H1 (cell line): Measurements from ENCODE around the gene ASCC3. TPM values are rescaled to one million over a fixed set of nuclear protein-coding genes. Genes with fewer than 3 reads are reported as not detected.

ENCODE experiments used
- CTCF ChIA-PET: fragments of 300-600 bp; sonication (Branson Sonifier 250); formaldehyde crosslinking; loops from one replicate; lab custom pipeline; 2021; ENCODE audit not compliant: partially characterized antibody; lab: Charles Lee
- POLR2A ChIA-PET: fragments of 300-600 bp; sonication (Branson Sonifier 250); formaldehyde crosslinking; loops from one replicate; lab custom pipeline; 2021; ENCODE audit warnings: inconsistent platforms; ENCODE audit not compliant: partially characterized antibody; lab: Charles Lee
- DNase-seq, 2 experiments: peaks; one replicate each; pipeline versions ENCODE4 v3.0.0 to v3.0.0-alpha.2; 2010 to 2022; ENCODE audit warnings: low spot score in 2 of 2, low read depth in 1 of 2, mixed read lengths in 1 of 2
- FAIRE-seq: peaks from 2 replicates; lab custom pipeline; 2011; peaks lifted over from hg19 to GRCh38; lab: Jason Lieb, UNC
- H2AFZ ChIP-seq: 2 replicates; pipeline ENCODE4 v1.8.1; 2012; ENCODE audit warnings: low read length, inconsistent platforms
- H2AK5ac ChIP-seq: 2 replicates; pipeline ENCODE4 v1.6.1; 2013; ENCODE audit warnings: low read depth, low read length
- H2BK120ac ChIP-seq: replicated peaks from 2 replicates; pipeline ENCODE3; 2013; ENCODE audit warnings: low read depth, low read length, inconsistent platforms
- H2BK12ac ChIP-seq: 2 replicates; pipeline ENCODE4 v1.6.1; 2013; ENCODE audit warnings: low read depth, low read length
- H2BK15ac ChIP-seq: 2 replicates; pipeline ENCODE4 v1.6.1; 2013; ENCODE audit warnings: low read length
- H2BK20ac ChIP-seq: 2 replicates; pipeline ENCODE4 v1.6.1; 2013; ENCODE audit warnings: low read length
- H2BK5ac ChIP-seq: 2 replicates; pipeline ENCODE4 v1.6.1; 2013; ENCODE audit warnings: low read depth, low read length
- H3K14ac ChIP-seq: 2 replicates; pipeline ENCODE4 v1.6.1; 2013; ENCODE audit warnings: inconsistent platforms; ENCODE audit not compliant: insufficient read length
- H3K18ac ChIP-seq: 2 replicates; pipeline ENCODE4 v1.6.1; 2013; ENCODE audit warnings: low read length; ENCODE audit errors: extremely low read depth
- H3K23ac ChIP-seq: 2 replicates; pipeline ENCODE4 v1.6.1; 2013; ENCODE audit warnings: inconsistent platforms; ENCODE audit not compliant: insufficient read length
- H3K23me2 ChIP-seq: 2 replicates; pipeline ENCODE4 v1.6.1; 2013; ENCODE audit warnings: low read depth, low read length
- H3K27ac ChIP-seq: 2 replicates; pipeline ENCODE4 v1.6.1; 2011; ENCODE audit warnings: low read depth, low read length, inconsistent platforms
- H3K27me3 ChIP-seq, 4 experiments: replicated peaks in 1 of 4; 1 replicate in 1 of 4; 2 replicates in 3 of 4; pipeline versions ENCODE4 v1.6.1 to v1.8.1; 2011 to 2013; ENCODE audit warnings: low read length in 3 of 4, mild to moderate bottlenecking in 3 of 4, inconsistent platforms in 2 of 4, mixed read lengths in 2 of 4, moderate library complexity in 1 of 4; ENCODE audit not compliant: control insufficient read depth in 3 of 4, insufficient read depth in 3 of 4; ENCODE audit errors: extremely low read depth in 1 of 4
- H3K36me3 ChIP-seq, 4 experiments: 2 replicates each; pipeline versions ENCODE4 v1.6.1 to v1.8.1; 2011 to 2013; ENCODE audit warnings: mild to moderate bottlenecking in 4 of 4, low read length in 3 of 4, moderate library complexity in 2 of 4, control low read depth in 1 of 4, inconsistent platforms in 1 of 4; ENCODE audit not compliant: insufficient read depth in 4 of 4, control insufficient read depth in 2 of 4
- H3K4ac ChIP-seq: replicated peaks from 2 replicates; pipeline ENCODE3; 2013; ENCODE audit warnings: low read length, low read depth, mixed read lengths, inconsistent platforms; ENCODE audit not compliant: insufficient read length
- H3K4me1 ChIP-seq, 4 experiments: replicated peaks in 1 of 4; 1 replicate in 1 of 4; 2 replicates in 3 of 4; pipeline versions ENCODE4 v1.6.1 to v1.8.1; 2011 to 2013; ENCODE audit warnings: low read length in 3 of 4, inconsistent platforms in 2 of 4, mixed read lengths in 1 of 4; ENCODE audit not compliant: insufficient read depth in 4 of 4, control insufficient read depth in 3 of 4
- H3K4me2 ChIP-seq, 2 experiments: 2 replicates each; pipeline versions ENCODE4 v1.6.1 to v1.8.1; 2011 to 2013; ENCODE audit warnings: low read depth in 2 of 2, low read length in 2 of 2, control low read depth in 1 of 2, inconsistent platforms in 1 of 2, mild to moderate bottlenecking in 1 of 2; ENCODE audit not compliant: insufficient read depth in 1 of 2
- H3K4me3 ChIP-seq, 4 experiments: fragments of 200-600, 300-600 bp in 1 of 4; sonication (generic), shearing (Covaris generic), sonication (Bioruptor Twin) in 1 of 4; 2 replicates each; pipeline versions ENCODE4 v1.5.1 to v1.8.1; 2011 to 2016; ENCODE audit warnings: low read length in 4 of 4, low read depth in 3 of 4, control low read depth in 2 of 4, inconsistent platforms in 2 of 4, mild to moderate bottlenecking in 2 of 4, mixed read lengths in 1 of 4, moderate library complexity in 1 of 4; ENCODE audit not compliant: insufficient read depth in 2 of 4; ENCODE audit errors: extremely low read depth in 1 of 4
- H3K56ac ChIP-seq: replicated peaks from 2 replicates; pipeline ENCODE3; 2013; ENCODE audit warnings: low read depth, mild to moderate bottlenecking, mixed read lengths, low read length, inconsistent platforms; ENCODE audit not compliant: insufficient read length
- H3K79me1 ChIP-seq: 2 replicates; pipeline ENCODE4 v1.6.1; 2013; ENCODE audit warnings: low read depth, low read length, control low read depth
- H3K79me2 ChIP-seq, 2 experiments: 2 replicates each; pipeline versions ENCODE4 v1.6.1 to v1.8.1; 2012 to 2013; ENCODE audit warnings: low read length in 2 of 2, mild to moderate bottlenecking in 2 of 2, inconsistent platforms in 1 of 2; ENCODE audit not compliant: insufficient read depth in 2 of 2, control insufficient read depth in 1 of 2
- H3K9ac ChIP-seq, 4 experiments: replicated peaks in 1 of 4; 1 replicate in 1 of 4; 2 replicates in 3 of 4; pipeline versions ENCODE4 v1.6.1 to v1.8.1; 2011 to 2013; ENCODE audit warnings: low read depth in 3 of 4, low read length in 3 of 4, control low read depth in 2 of 4, mild to moderate bottlenecking in 2 of 4, moderate library complexity in 2 of 4, inconsistent platforms in 1 of 4; ENCODE audit errors: extremely low read depth in 1 of 4
- H3K9me3 ChIP-seq, 2 experiments: 2 replicates each; pipeline versions ENCODE4 v1.6.1 to v1.8.1; 2012 to 2013; ENCODE audit warnings: mild to moderate bottlenecking in 2 of 2, moderate library complexity in 2 of 2, control low read depth in 1 of 2, inconsistent platforms in 1 of 2, low read depth in 1 of 2, low read length in 1 of 2, mixed read lengths in 1 of 2; ENCODE audit not compliant: insufficient read depth in 2 of 2
- H4K20me1 ChIP-seq, 2 experiments: replicated peaks in 1 of 2; 2 replicates each; pipeline versions ENCODE3 to v1.8.1; 2011 to 2013; ENCODE audit warnings: inconsistent platforms in 2 of 2, low read length in 2 of 2, mild to moderate bottlenecking in 1 of 2; ENCODE audit not compliant: insufficient read depth in 2 of 2, control insufficient read depth in 1 of 2
- H4K5ac ChIP-seq: 2 replicates; pipeline ENCODE4 v1.6.1; 2013; ENCODE audit warnings: low read length, low read depth, mixed read lengths, inconsistent platforms; ENCODE audit not compliant: insufficient read length
- H4K8ac ChIP-seq: 2 replicates; pipeline ENCODE4 v1.8.0; 2013; ENCODE audit warnings: mild to moderate bottlenecking, moderate library complexity, low read length, inconsistent platforms; ENCODE audit not compliant: insufficient read depth; ENCODE audit errors: extremely low read depth
- H4K91ac ChIP-seq: replicated peaks from 2 replicates; pipeline ENCODE3; 2013; ENCODE audit warnings: low read length, mixed read lengths, inconsistent platforms; ENCODE audit not compliant: insufficient read length
- CBX8 ChIP-seq: fragments of 300-800, 300-1000 bp; sonication (generic); IDR thresholded peaks from 2 replicates; pipeline ENCODE4 v1.7.1; 2016; ENCODE audit warnings: low read depth, low read length, borderline replicate concordance
- EGR1 ChIP-seq: IDR thresholded peaks from 2 replicates; pipeline ENCODE4 v1.6.1; 2011; ENCODE audit warnings: low read depth, low read length, borderline replicate concordance
- HDAC6 ChIP-seq: IDR thresholded peaks from one replicate; pipeline ENCODE4 v1.7.1; 2012; ENCODE audit warnings: low read depth, mild to moderate bottlenecking, inconsistent platforms, low read length, moderate library complexity
- KDM5A ChIP-seq: fragments of 200-600 bp; IDR thresholded peaks from 2 replicates; pipeline ENCODE4 v1.7.1; 2012; ENCODE audit warnings: mild to moderate bottlenecking, low read length, inconsistent platforms, mixed read lengths
- MAFK ChIP-seq: IDR thresholded peaks from 2 replicates; pipeline ENCODE4 v1.6.1; 2012; ENCODE audit warnings: low read depth, mild to moderate bottlenecking, improper control_type of control experiment, low read length
- MAX ChIP-seq: IDR thresholded peaks from 2 replicates; pipeline ENCODE4 v1.6.1; 2012; ENCODE audit warnings: inconsistent platforms
- NRF1 ChIP-seq: IDR thresholded peaks from 2 replicates; pipeline ENCODE4 v1.6.1; 2011; ENCODE audit warnings: mild to moderate bottlenecking, low read depth, low read length, improper control_type of control experiment
- SIRT6 ChIP-seq: IDR thresholded peaks from one replicate; pipeline ENCODE4 v1.7.1; 2012; ENCODE audit warnings: low read length, inconsistent platforms
- SP4 ChIP-seq: IDR thresholded peaks from 2 replicates; pipeline ENCODE4 v1.6.1; 2012; ENCODE audit warnings: low read length, inconsistent platforms
- YY1 ChIP-seq: IDR thresholded peaks from 2 replicates; pipeline ENCODE4 v1.6.1; 2011; ENCODE audit warnings: low read depth, mild to moderate bottlenecking, low read length
- polyA plus RNA-seq, 7 experiments: library from polyadenylated mRNA; depleted of rRNA in 3 of 7; stranded (reverse) in 5 of 7; unstranded in 2 of 7; fragments of >200 nt in 5 of 7; fragments of 200-250 nt in 2 of 7; gene quantifications; 1 replicate in 5 of 7; 2 replicates in 1 of 7; 4 replicates in 1 of 7; pipeline versions ENCODE4 v1.2.1 to v1.2.3, GENCODE V29; 2011 to 2013; ENCODE audit warnings: missing spikeins in 2 of 7, mixed read lengths in 2 of 7
- total RNA-seq: library from RNA; stranded (reverse); fragmentation: NEBNext Ultra II Directional; extraction: Animal tissue kit (Norgen Biotek cat#: 25700); gene quantifications from 2 replicates; pipeline ENCODE4 v1.2.1, GENCODE V29; 2021

The ASCC3 gene
- total and polyA plus RNA-seq, 2 of the 8 experiments (the other 6 are each of a cell fraction or from before 2014, with no cell fraction given) = 37.5 to 77.8 TPM

GRCh38 chr6:100686216-100686615 lies 194.9 kb downstream of the ASCC3 start:
- no peak overlapping the region for H3K9ac ChIP-seq
- H3K4ac ChIP-seq = no peak overlapping the region
- H2AK5ac ChIP-seq = no peak overlapping the region
- no peak overlapping the region for H3K27ac ChIP-seq
- H2BK12ac ChIP-seq = no peak overlapping the region
- POLR2A ChIA-PET = interaction anchor here (1.1 kb wide), 1 partner anchor 397 kb away, joined by 3 read pairs; no protein-coding TSS in a partner anchor
- H4K8ac ChIP-seq = no peak overlapping the region
- H3K9me3 ChIP-seq = no peaks in the 10 kb centered on the region
- CTCF ChIA-PET = no interaction called here
- no peaks in the 10 kb centered on the region for H4K20me1 ChIP-seq
- H3K27me3 ChIP-seq = no peaks in the 10 kb centered on the region
- DNase-seq = no peak
- H3K23me2 ChIP-seq = no peaks in the 10 kb centered on the region
- no peak overlapping the region for H3K4me2 ChIP-seq
- H4K5ac ChIP-seq = no peak overlapping the region
- H2BK120ac ChIP-seq = no peak overlapping the region
- no peak overlapping the region for H3K18ac ChIP-seq
- H4K91ac ChIP-seq = no peak overlapping the region
- H3K14ac ChIP-seq = no peak overlapping the region
- H3K23ac ChIP-seq = no peak overlapping the region
- no peak overlapping the region for H3K4me3 ChIP-seq
- H2BK15ac ChIP-seq = no peak overlapping the region
- H2BK20ac ChIP-seq = no peak overlapping the region
- no peak overlapping the region for H3K56ac ChIP-seq
- no peaks in the 10 kb centered on the region for H3K4me1 ChIP-seq
- H3K79me1 ChIP-seq = no peaks in the 10 kb centered on the region
- no peak for TF ChIP-seq MAFK
- TF ChIP-seq SP4 = no peak
- no peak for TF ChIP-seq NRF1
- TF ChIP-seq EGR1 = no peak
- no peak for TF ChIP-seq KDM5A
- no peak for TF ChIP-seq SIRT6
- TF ChIP-seq YY1 = no peak
- no peak for TF ChIP-seq HDAC6
- no peak for TF ChIP-seq CBX8
- no peak for TF ChIP-seq MAX
- TF ChIP-seq, all 59 proteins: peak for 0
- no peak for FAIRE-seq
- H2AFZ ChIP-seq = no peak overlapping the region
- H3K79me2 ChIP-seq = no peaks in the 10 kb centered on the region
- H2BK5ac ChIP-seq = no peak overlapping the region
- H3K36me3 ChIP-seq = no peaks in the 10 kb centered on the region
